Measurements from ENCODE around the gene CRACR2B.

GRCh38 chr11:820655-821511 is 6.8 kb upstream of the CRACR2B start:
- TF ChIP-seq, protein P1, sequence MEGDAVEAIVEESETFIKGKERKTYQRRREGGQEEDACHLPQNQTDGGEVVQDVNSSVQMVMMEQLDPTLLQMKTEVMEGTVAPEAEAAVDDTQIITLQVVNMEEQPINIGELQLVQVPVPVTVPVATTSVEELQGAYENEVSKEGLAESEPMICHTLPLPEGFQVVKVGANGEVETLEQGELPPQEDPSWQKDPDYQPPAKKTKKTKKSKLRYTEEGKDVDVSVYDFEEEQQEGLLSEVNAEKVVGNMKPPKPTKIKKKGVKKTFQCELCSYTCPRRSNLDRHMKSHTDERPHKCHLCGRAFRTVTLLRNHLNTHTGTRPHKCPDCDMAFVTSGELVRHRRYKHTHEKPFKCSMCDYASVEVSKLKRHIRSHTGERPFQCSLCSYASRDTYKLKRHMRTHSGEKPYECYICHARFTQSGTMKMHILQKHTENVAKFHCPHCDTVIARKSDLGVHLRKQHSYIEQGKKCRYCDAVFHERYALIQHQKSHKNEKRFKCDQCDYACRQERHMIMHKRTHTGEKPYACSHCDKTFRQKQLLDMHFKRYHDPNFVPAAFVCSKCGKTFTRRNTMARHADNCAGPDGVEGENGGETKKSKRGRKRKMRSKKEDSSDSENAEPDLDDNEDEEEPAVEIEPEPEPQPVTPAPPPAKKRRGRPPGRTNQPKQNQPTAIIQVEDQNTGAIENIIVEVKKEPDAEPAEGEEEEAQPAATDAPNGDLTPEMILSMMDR (IDR thresholded peaks at IDR 0.05) = no peak
- TF ChIP-seq EP300 (IDR thresholded peaks at IDR 0.05) (peak in 1 of 2 donors; percentile 86), POLR2A (IDR thresholded peaks at IDR 0.05) (no peak)
